GM13977 (cell line): ENCODE measurements around the gene TANGO6.

Experiments
- DNase-seq: peaks from one replicate; pipeline ENCODE4 v3.0.0; 2012; ENCODE audit warnings: low spot score
- CTCF ChIP-seq: IDR thresholded peaks from 2 replicates; pipeline ENCODE4 v1.5.1; 2012; ENCODE audit warnings: mild to moderate bottlenecking, control low read depth; ENCODE audit not compliant: insufficient read depth; ENCODE audit errors: extremely low read depth, missing control alignments
- in situ Hi-C: fragments of 300-500 bp; cut with MboI; formaldehyde crosslinking; loops from one replicate; pipeline ENCODE4 v1.12.0; 2022; ENCODE audit warnings: low sequenced_read_pairs, low pct_unique_long_range_greater_than_20kb, mixed read lengths, inconsistent platforms; ENCODE audit not compliant: unreplicated experiment

Gene TANGO6

GRCh38 chr16:69064124-69064763 lies 220.9 kb downstream of the TANGO6 start:
- in situ Hi-C loops, result no loop called here
- TF ChIP-seq CTCF, result no peak
- DNase-seq, result no peak

GRCh38 chr16:69064764-69065313 lies 221.5 kb downstream of the TANGO6 start:
- in situ Hi-C loops, result no loop called here
- no peak for DNase-seq
- no peak for TF ChIP-seq CTCF

DNA sequence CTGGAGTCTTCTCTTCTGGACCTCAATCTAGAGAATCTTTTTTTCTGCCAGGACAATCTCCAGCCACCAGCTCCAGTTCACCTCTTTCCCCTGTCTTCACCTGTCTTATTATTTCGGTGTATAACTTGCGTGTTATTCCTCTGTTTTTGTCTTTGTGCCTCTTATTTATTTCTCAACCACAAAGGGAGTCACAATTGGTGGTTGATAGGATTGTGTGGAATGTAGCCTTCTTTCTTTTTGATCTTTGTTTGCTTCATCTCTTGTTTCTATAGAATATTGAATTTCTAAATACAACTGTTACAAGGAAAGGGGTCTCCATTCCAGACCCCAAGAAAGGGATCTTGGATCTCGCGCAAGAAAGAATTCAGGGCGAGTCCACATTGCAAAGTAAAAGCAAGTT lies 226.2 kb downstream of the TANGO6 start:
- no peak for DNase-seq
- in situ Hi-C loops, result no loop called here
- no peak for TF ChIP-seq CTCF

GRCh38 chr16:69071036-69071435 lies 227.7 kb downstream of the TANGO6 start:
- TF ChIP-seq CTCF, result no peak
- no peak for DNase-seq
- in situ Hi-C loops, result no loop called here

- in situ Hi-C loops, result no loop called here
- DNase-seq, result no peak
- no peak for TF ChIP-seq CTCF
These were observed 229.3 kb downstream of the TANGO6 start for GRCh38 chr16:69072640-69072974.

DNA sequence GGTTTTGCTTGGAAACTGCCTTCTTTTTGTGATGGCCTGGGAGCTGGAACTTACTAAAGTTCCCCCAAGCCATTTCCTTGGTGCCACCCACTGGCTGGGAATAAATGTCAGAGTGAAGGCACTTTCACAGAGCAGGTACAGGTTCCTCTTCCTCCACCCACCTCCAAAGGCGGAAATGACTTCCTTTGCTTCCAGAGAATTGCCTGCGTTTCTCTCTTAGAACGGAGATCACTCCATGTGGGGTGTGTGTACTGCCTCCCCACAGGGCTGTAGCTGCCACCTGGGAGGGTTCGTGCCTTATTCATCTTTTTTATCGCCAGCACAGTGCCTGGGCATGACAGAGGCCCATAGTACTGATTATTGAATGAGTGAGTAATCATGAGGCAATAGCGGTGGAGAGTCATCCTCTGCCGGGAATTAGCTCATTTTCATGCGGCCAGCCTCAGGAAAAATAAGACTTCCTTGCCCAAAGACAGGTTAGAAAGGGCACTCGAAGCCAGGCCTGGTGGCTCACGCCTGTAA lies 229.9 kb downstream of the TANGO6 start:
- TF ChIP-seq CTCF, result no peak
- in situ Hi-C loops, result no loop called here
- DNase-seq, result no peak
